Upper lobe of left lung (tissue), 4 donors: ENCODE data around the gene C4orf54.

Experiments
- POLR2A ChIP-seq, 4 donors: fragments of 450-650 bp; IDR thresholded peaks; one replicate each; pipeline ENCODE4 v1.5.1; 2016 to 2017; ENCODE audit warnings: antibody characterized with exemption in 4 of 4, mild to moderate bottlenecking in 2 of 4
- POLR2AphosphoS5 ChIP-seq, 2 donors: sonication (generic); formaldehyde crosslinking; IDR thresholded peaks; one replicate each; pipeline ENCODE4 v1.5.1; 2017; ENCODE audit warnings: antibody characterized with exemption in 2 of 2
- TF ChIP-seq, protein P1 (sequence below), 6 experiments: fragments of 450-650 bp in 4 of 6; fragments of 200-600 bp in 2 of 6; sonication (generic) in 2 of 6; IDR thresholded peaks; one replicate each; pipeline ENCODE4 v1.5.1; 2016 to 2019; ENCODE audit warnings: antibody characterized with exemption in 6 of 6

DNA sequence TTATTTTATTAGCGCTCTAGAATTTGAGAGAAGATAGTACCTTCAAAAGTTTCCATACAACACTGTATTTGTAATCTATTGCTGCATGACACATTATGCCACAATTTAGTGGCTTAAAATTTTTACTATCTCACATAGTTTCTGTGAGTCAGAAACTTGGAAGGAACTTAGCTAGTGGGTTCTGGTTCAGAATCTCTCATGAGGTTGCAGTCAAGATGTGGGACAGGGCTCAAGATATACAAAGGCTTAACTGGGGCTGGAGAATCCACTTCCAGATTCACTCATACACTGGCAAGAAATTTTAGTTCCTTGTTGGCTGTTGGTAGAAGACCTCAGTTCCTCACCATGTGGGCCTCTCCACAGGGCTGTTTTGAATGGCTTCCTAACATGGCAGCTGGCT is 11.5 kb upstream of the C4orf54 start:
- TF ChIP-seq, protein P1, sequence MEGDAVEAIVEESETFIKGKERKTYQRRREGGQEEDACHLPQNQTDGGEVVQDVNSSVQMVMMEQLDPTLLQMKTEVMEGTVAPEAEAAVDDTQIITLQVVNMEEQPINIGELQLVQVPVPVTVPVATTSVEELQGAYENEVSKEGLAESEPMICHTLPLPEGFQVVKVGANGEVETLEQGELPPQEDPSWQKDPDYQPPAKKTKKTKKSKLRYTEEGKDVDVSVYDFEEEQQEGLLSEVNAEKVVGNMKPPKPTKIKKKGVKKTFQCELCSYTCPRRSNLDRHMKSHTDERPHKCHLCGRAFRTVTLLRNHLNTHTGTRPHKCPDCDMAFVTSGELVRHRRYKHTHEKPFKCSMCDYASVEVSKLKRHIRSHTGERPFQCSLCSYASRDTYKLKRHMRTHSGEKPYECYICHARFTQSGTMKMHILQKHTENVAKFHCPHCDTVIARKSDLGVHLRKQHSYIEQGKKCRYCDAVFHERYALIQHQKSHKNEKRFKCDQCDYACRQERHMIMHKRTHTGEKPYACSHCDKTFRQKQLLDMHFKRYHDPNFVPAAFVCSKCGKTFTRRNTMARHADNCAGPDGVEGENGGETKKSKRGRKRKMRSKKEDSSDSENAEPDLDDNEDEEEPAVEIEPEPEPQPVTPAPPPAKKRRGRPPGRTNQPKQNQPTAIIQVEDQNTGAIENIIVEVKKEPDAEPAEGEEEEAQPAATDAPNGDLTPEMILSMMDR (IDR thresholded peaks at IDR 0.05): no peak
- TF ChIP-seq POLR2AphosphoS5 (IDR thresholded peaks at IDR 0.05) (no peak), POLR2A (IDR thresholded peaks at IDR 0.05) (no peak)
